H1 (cell line): ENCODE data around the gene EIF4EBP3. TPM values are rescaled to one million over a fixed set of nuclear protein-coding genes. Genes with fewer than 3 reads are reported as not detected.

ENCODE experiments used
- CTCF ChIA-PET: fragments of 300-600 bp; sonication (Branson Sonifier 250); formaldehyde crosslinking; loops from one replicate; lab custom pipeline; 2021; ENCODE audit not compliant: partially characterized antibody; lab: Charles Lee
- POLR2A ChIA-PET: fragments of 300-600 bp; sonication (Branson Sonifier 250); formaldehyde crosslinking; loops from one replicate; lab custom pipeline; 2021; ENCODE audit warnings: inconsistent platforms; ENCODE audit not compliant: partially characterized antibody; lab: Charles Lee
- DNase-seq, 2 experiments: peaks; one replicate each; pipeline versions ENCODE4 v3.0.0 to v3.0.0-alpha.2; 2010 to 2022; ENCODE audit warnings: low spot score in 2 of 2, low read depth in 1 of 2, mixed read lengths in 1 of 2
- FAIRE-seq: peaks from 2 replicates; lab custom pipeline; 2011; peaks lifted over from hg19 to GRCh38; lab: Jason Lieb, UNC
- H2AFZ ChIP-seq: 2 replicates; pipeline ENCODE4 v1.8.1; 2012; ENCODE audit warnings: low read length, inconsistent platforms
- H2AK5ac ChIP-seq: 2 replicates; pipeline ENCODE4 v1.6.1; 2013; ENCODE audit warnings: low read depth, low read length
- H2BK120ac ChIP-seq: replicated peaks from 2 replicates; pipeline ENCODE3; 2013; ENCODE audit warnings: low read depth, low read length, inconsistent platforms
- H2BK12ac ChIP-seq: 2 replicates; pipeline ENCODE4 v1.6.1; 2013; ENCODE audit warnings: low read depth, low read length
- H2BK15ac ChIP-seq: 2 replicates; pipeline ENCODE4 v1.6.1; 2013; ENCODE audit warnings: low read length
- H2BK20ac ChIP-seq: 2 replicates; pipeline ENCODE4 v1.6.1; 2013; ENCODE audit warnings: low read length
- H2BK5ac ChIP-seq: 2 replicates; pipeline ENCODE4 v1.6.1; 2013; ENCODE audit warnings: low read depth, low read length
- H3K14ac ChIP-seq: 2 replicates; pipeline ENCODE4 v1.6.1; 2013; ENCODE audit warnings: inconsistent platforms; ENCODE audit not compliant: insufficient read length
- H3K18ac ChIP-seq: 2 replicates; pipeline ENCODE4 v1.6.1; 2013; ENCODE audit warnings: low read length; ENCODE audit errors: extremely low read depth
- H3K23ac ChIP-seq: 2 replicates; pipeline ENCODE4 v1.6.1; 2013; ENCODE audit warnings: inconsistent platforms; ENCODE audit not compliant: insufficient read length
- H3K23me2 ChIP-seq: 2 replicates; pipeline ENCODE4 v1.6.1; 2013; ENCODE audit warnings: low read depth, low read length
- H3K27ac ChIP-seq: 2 replicates; pipeline ENCODE4 v1.6.1; 2011; ENCODE audit warnings: low read depth, low read length, inconsistent platforms
- H3K27me3 ChIP-seq, 4 experiments: replicated peaks in 1 of 4; 1 replicate in 1 of 4; 2 replicates in 3 of 4; pipeline versions ENCODE4 v1.6.1 to v1.8.1; 2011 to 2013; ENCODE audit warnings: low read length in 3 of 4, mild to moderate bottlenecking in 3 of 4, inconsistent platforms in 2 of 4, mixed read lengths in 2 of 4, moderate library complexity in 1 of 4; ENCODE audit not compliant: control insufficient read depth in 3 of 4, insufficient read depth in 3 of 4; ENCODE audit errors: extremely low read depth in 1 of 4
- H3K36me3 ChIP-seq, 4 experiments: 2 replicates each; pipeline versions ENCODE4 v1.6.1 to v1.8.1; 2011 to 2013; ENCODE audit warnings: mild to moderate bottlenecking in 4 of 4, low read length in 3 of 4, moderate library complexity in 2 of 4, control low read depth in 1 of 4, inconsistent platforms in 1 of 4; ENCODE audit not compliant: insufficient read depth in 4 of 4, control insufficient read depth in 2 of 4
- H3K4ac ChIP-seq: replicated peaks from 2 replicates; pipeline ENCODE3; 2013; ENCODE audit warnings: low read length, low read depth, mixed read lengths, inconsistent platforms; ENCODE audit not compliant: insufficient read length
- H3K4me1 ChIP-seq, 4 experiments: replicated peaks in 1 of 4; 1 replicate in 1 of 4; 2 replicates in 3 of 4; pipeline versions ENCODE4 v1.6.1 to v1.8.1; 2011 to 2013; ENCODE audit warnings: low read length in 3 of 4, inconsistent platforms in 2 of 4, mixed read lengths in 1 of 4; ENCODE audit not compliant: insufficient read depth in 4 of 4, control insufficient read depth in 3 of 4
- H3K4me2 ChIP-seq, 2 experiments: 2 replicates each; pipeline versions ENCODE4 v1.6.1 to v1.8.1; 2011 to 2013; ENCODE audit warnings: low read depth in 2 of 2, low read length in 2 of 2, control low read depth in 1 of 2, inconsistent platforms in 1 of 2, mild to moderate bottlenecking in 1 of 2; ENCODE audit not compliant: insufficient read depth in 1 of 2
- H3K4me3 ChIP-seq, 4 experiments: fragments of 200-600, 300-600 bp in 1 of 4; sonication (generic), shearing (Covaris generic), sonication (Bioruptor Twin) in 1 of 4; 2 replicates each; pipeline versions ENCODE4 v1.5.1 to v1.8.1; 2011 to 2016; ENCODE audit warnings: low read length in 4 of 4, low read depth in 3 of 4, control low read depth in 2 of 4, inconsistent platforms in 2 of 4, mild to moderate bottlenecking in 2 of 4, mixed read lengths in 1 of 4, moderate library complexity in 1 of 4; ENCODE audit not compliant: insufficient read depth in 2 of 4; ENCODE audit errors: extremely low read depth in 1 of 4
- H3K56ac ChIP-seq: replicated peaks from 2 replicates; pipeline ENCODE3; 2013; ENCODE audit warnings: low read depth, mild to moderate bottlenecking, mixed read lengths, low read length, inconsistent platforms; ENCODE audit not compliant: insufficient read length
- H3K79me1 ChIP-seq: 2 replicates; pipeline ENCODE4 v1.6.1; 2013; ENCODE audit warnings: low read depth, low read length, control low read depth
- H3K79me2 ChIP-seq, 2 experiments: 2 replicates each; pipeline versions ENCODE4 v1.6.1 to v1.8.1; 2012 to 2013; ENCODE audit warnings: low read length in 2 of 2, mild to moderate bottlenecking in 2 of 2, inconsistent platforms in 1 of 2; ENCODE audit not compliant: insufficient read depth in 2 of 2, control insufficient read depth in 1 of 2
- H3K9ac ChIP-seq, 4 experiments: replicated peaks in 1 of 4; 1 replicate in 1 of 4; 2 replicates in 3 of 4; pipeline versions ENCODE4 v1.6.1 to v1.8.1; 2011 to 2013; ENCODE audit warnings: low read depth in 3 of 4, low read length in 3 of 4, control low read depth in 2 of 4, mild to moderate bottlenecking in 2 of 4, moderate library complexity in 2 of 4, inconsistent platforms in 1 of 4; ENCODE audit errors: extremely low read depth in 1 of 4
- H3K9me3 ChIP-seq, 2 experiments: 2 replicates each; pipeline versions ENCODE4 v1.6.1 to v1.8.1; 2012 to 2013; ENCODE audit warnings: mild to moderate bottlenecking in 2 of 2, moderate library complexity in 2 of 2, control low read depth in 1 of 2, inconsistent platforms in 1 of 2, low read depth in 1 of 2, low read length in 1 of 2, mixed read lengths in 1 of 2; ENCODE audit not compliant: insufficient read depth in 2 of 2
- H4K20me1 ChIP-seq, 2 experiments: replicated peaks in 1 of 2; 2 replicates each; pipeline versions ENCODE3 to v1.8.1; 2011 to 2013; ENCODE audit warnings: inconsistent platforms in 2 of 2, low read length in 2 of 2, mild to moderate bottlenecking in 1 of 2; ENCODE audit not compliant: insufficient read depth in 2 of 2, control insufficient read depth in 1 of 2
- H4K5ac ChIP-seq: 2 replicates; pipeline ENCODE4 v1.6.1; 2013; ENCODE audit warnings: low read length, low read depth, mixed read lengths, inconsistent platforms; ENCODE audit not compliant: insufficient read length
- H4K8ac ChIP-seq: 2 replicates; pipeline ENCODE4 v1.8.0; 2013; ENCODE audit warnings: mild to moderate bottlenecking, moderate library complexity, low read length, inconsistent platforms; ENCODE audit not compliant: insufficient read depth; ENCODE audit errors: extremely low read depth
- H4K91ac ChIP-seq: replicated peaks from 2 replicates; pipeline ENCODE3; 2013; ENCODE audit warnings: low read length, mixed read lengths, inconsistent platforms; ENCODE audit not compliant: insufficient read length
- CEBPB ChIP-seq: IDR thresholded peaks from 2 replicates; pipeline ENCODE4 v1.6.1; 2012; ENCODE audit warnings: low read depth, low read length
- GTF2F1 ChIP-seq: IDR thresholded peaks from 2 replicates; pipeline ENCODE4 v1.6.1; 2012; ENCODE audit warnings: low read depth, low read length, improper control_type of control experiment, borderline replicate concordance
- KDM1A ChIP-seq: fragments of 200-600, 300-600 bp; sonication (generic); IDR thresholded peaks from 2 replicates; pipeline ENCODE4 v1.7.1; 2016; ENCODE audit warnings: mild to moderate bottlenecking, low read length, borderline replicate concordance
- SAP30 ChIP-seq: fragments of 300-600 bp; sonication (generic); IDR thresholded peaks from 2 replicates; pipeline ENCODE4 v1.7.1; 2012; ENCODE audit warnings: low read length, moderate library complexity, mild to moderate bottlenecking, inconsistent platforms; ENCODE audit not compliant: insufficient read depth, insufficient replicate concordance
- SIX5 ChIP-seq: IDR thresholded peaks from 2 replicates; pipeline ENCODE4 v1.6.1; 2011; ENCODE audit warnings: mild to moderate bottlenecking, low read depth, low read length
- WGBS, 2 experiments: shearing (Covaris generic) in 1 of 2; methylation state at CpG; one replicate each; pipeline versions ENCODE4 v1.1.6 to v1.1.7; 2013 to 2015; ENCODE audit warnings: low lambda C conversion rate in 2 of 2, mixed read lengths in 2 of 2, inconsistent platforms in 1 of 2, low coverage in 1 of 2, missing lambda C conversion rate in 1 of 2; ENCODE audit not compliant: insufficient replicate concordance in 2 of 2, insufficient coverage in 1 of 2, insufficient read length in 1 of 2; ENCODE audit errors: extremely low coverage in 1 of 2, missing lambda C conversion rate in 1 of 2; 5-methylcytosine and 5-hydroxymethylcytosine counted together
- polyA plus RNA-seq, 7 experiments: library from polyadenylated mRNA; depleted of rRNA in 3 of 7; stranded (reverse) in 5 of 7; unstranded in 2 of 7; fragments of >200 nt in 5 of 7; fragments of 200-250 nt in 2 of 7; gene quantifications; 1 replicate in 5 of 7; 2 replicates in 1 of 7; 4 replicates in 1 of 7; pipeline versions ENCODE4 v1.2.1 to v1.2.3, GENCODE V29; 2011 to 2013; ENCODE audit warnings: missing spikeins in 2 of 7, mixed read lengths in 2 of 7
- total RNA-seq: library from RNA; stranded (reverse); fragmentation: NEBNext Ultra II Directional; extraction: Animal tissue kit (Norgen Biotek cat#: 25700); gene quantifications from 2 replicates; pipeline ENCODE4 v1.2.1, GENCODE V29; 2021

Gene EIF4EBP3
- total and polyA plus RNA-seq, 2 of the 8 experiments (the other 6 are each of a cell fraction or from before 2014, with no cell fraction given): 11.1 to 11.7 TPM

DNA sequence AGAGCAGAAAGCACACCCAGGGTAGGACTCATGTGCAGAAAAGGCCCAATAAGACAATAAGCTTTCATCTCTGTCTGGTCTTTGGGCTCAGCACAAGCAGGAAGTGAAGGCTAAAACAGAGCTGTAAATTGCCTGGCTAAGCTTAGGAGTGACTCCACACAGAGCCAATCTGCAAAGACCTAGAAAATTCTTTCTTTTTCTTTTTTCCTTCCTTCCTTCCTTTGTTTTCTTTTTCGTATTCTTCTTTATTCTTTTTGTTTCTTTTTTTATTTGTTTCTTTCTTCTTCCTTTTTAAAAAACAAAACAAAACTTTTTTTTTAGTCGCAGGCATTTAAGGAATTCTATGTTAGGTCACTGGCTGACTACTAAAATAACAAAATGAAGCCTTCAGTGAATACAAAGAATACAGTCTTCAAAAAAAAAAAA lies 29.3 kb downstream of the EIF4EBP3 start:
- FAIRE-seq (no peak), DNase-seq (no peak)
- ChIA-PET POLR2A (interaction anchor here (1.1 kb wide), 2 partner anchors 21 to 67 kb away, joined by 3 read pairs; no protein-coding TSS in a partner anchor), CTCF (interaction anchor here (0.6 to 4.1 kb wide), 6 partner anchors 10 to 1236 kb away, joined by 3 to 20 read pairs (median 6); partner anchors contain the start of gene TMCO6)
- H3K79me2 ChIP-seq: no peaks in the 10 kb centered on the region
- no peak overlapping the region for H3K4ac ChIP-seq
- no peak overlapping the region for H4K8ac ChIP-seq
- no peak overlapping the region for H3K18ac ChIP-seq
- H3K4me3 ChIP-seq: no peak overlapping the region
- no peak overlapping the region for H2BK120ac ChIP-seq
- 89% methylated on average over 2 of the region's 2 CpGs; no CpG with 5 or more reads in 1 of the 2 experiments for WGBS, 2 experiments
- H3K4me1 ChIP-seq: no peaks in the 10 kb centered on the region
- no peak overlapping the region for H3K14ac ChIP-seq
- H2BK20ac ChIP-seq: no peak overlapping the region
- no peak overlapping the region for H2BK15ac ChIP-seq
- H3K23ac ChIP-seq: no peak overlapping the region
- H3K27ac ChIP-seq: no peak overlapping the region
- no peak overlapping the region; the same call in 1 of the 2 replicates for H2BK5ac ChIP-seq
- no peak overlapping the region for H2AK5ac ChIP-seq
- no peaks in the 10 kb centered on the region for H3K36me3 ChIP-seq
- H3K4me2 ChIP-seq: no peak overlapping the region
- peak overlapping the region; percentile 95 for H2AFZ ChIP-seq
- no peaks in the 10 kb centered on the region for H3K23me2 ChIP-seq
- H3K9ac ChIP-seq: no peak overlapping the region
- no peak overlapping the region for H4K5ac ChIP-seq
- H2BK12ac ChIP-seq: no peak overlapping the region
- H3K9me3 ChIP-seq: no peaks in the 10 kb centered on the region
- H4K91ac ChIP-seq: no peak overlapping the region
- no peak overlapping the region for H3K56ac ChIP-seq
- H3K27me3 ChIP-seq: no peaks in the 10 kb centered on the region
- no peak for TF ChIP-seq SAP30
- no peak for TF ChIP-seq GTF2F1
- TF ChIP-seq SIX5: no peak
- no peak for TF ChIP-seq KDM1A
- TF ChIP-seq CEBPB: no peak
- no peaks in the 10 kb centered on the region for H4K20me1 ChIP-seq
- H3K79me1 ChIP-seq: no peaks in the 10 kb centered on the region
